H9 (cell line): Measurements from ENCODE around the gene OS9. TPM values are rescaled to one million over a fixed set of nuclear protein-coding genes. Genes with fewer than 3 reads are reported as not detected.

ENCODE experiments used
- DNase-seq: peaks from one replicate; pipeline ENCODE4 v3.0.0-alpha.2; 2017
- H2AFZ ChIP-seq: one replicate; pipeline ENCODE4 v1.6.1; 2013; ENCODE audit warnings: mild to moderate bottlenecking, low read length, control low read depth, moderate library complexity
- H2AK5ac ChIP-seq: 2 replicates; pipeline ENCODE4 v1.6.1; 2013; ENCODE audit warnings: low read length, control low read depth, mixed read lengths; ENCODE audit not compliant: insufficient read length
- H2BK120ac ChIP-seq: one replicate; pipeline ENCODE4 v1.6.1; 2013; ENCODE audit warnings: low read depth, mild to moderate bottlenecking, low read length, control low read depth, inconsistent platforms; ENCODE audit not compliant: poor library complexity, severe bottlenecking
- H2BK12ac ChIP-seq: 2 replicates; pipeline ENCODE4 v1.6.1; 2013; ENCODE audit warnings: low read length, control low read depth, mixed read lengths, low read depth; ENCODE audit not compliant: insufficient read length
- H2BK15ac ChIP-seq: 2 replicates; pipeline ENCODE4 v1.6.1; 2013; ENCODE audit warnings: low read depth, low read length, control low read depth
- H2BK20ac ChIP-seq: one replicate; pipeline ENCODE4 v1.6.1; 2013; ENCODE audit warnings: low read depth, mild to moderate bottlenecking, low read length, control low read depth, inconsistent platforms; ENCODE audit not compliant: poor library complexity, severe bottlenecking
- H2BK5ac ChIP-seq: 2 replicates; pipeline ENCODE4 v1.6.1; 2013; ENCODE audit warnings: low read length, control low read depth, mixed read lengths; ENCODE audit not compliant: insufficient read length
- H3K14ac ChIP-seq: 2 replicates; pipeline ENCODE4 v1.6.1; 2013; ENCODE audit warnings: low read length, control low read depth; ENCODE audit not compliant: insufficient read depth
- H3K18ac ChIP-seq: 2 replicates; pipeline ENCODE4 v1.6.1; 2013; ENCODE audit warnings: low read depth, mild to moderate bottlenecking, mixed read lengths, low read length, control low read depth; ENCODE audit not compliant: insufficient read length
- H3K23ac ChIP-seq: 2 replicates; pipeline ENCODE4 v1.6.1; 2013; ENCODE audit warnings: low read length, control low read depth, mixed read lengths, low read depth; ENCODE audit not compliant: insufficient read length
- H3K23me2 ChIP-seq: 2 replicates; pipeline ENCODE4 v1.6.1; 2013; ENCODE audit warnings: low read depth, mild to moderate bottlenecking, mixed read lengths, low read length, control low read depth; ENCODE audit not compliant: insufficient read length, poor library complexity, severe bottlenecking
- H3K27ac ChIP-seq: 2 replicates; pipeline ENCODE4 v1.5.1; 2013; ENCODE audit warnings: low read length, control low read depth, mixed read lengths, low read depth; ENCODE audit not compliant: insufficient read length
- H3K27me3 ChIP-seq: 2 replicates; pipeline ENCODE4 v1.6.1; 2013; ENCODE audit warnings: low read length, control low read depth, inconsistent platforms; ENCODE audit not compliant: insufficient read depth
- H3K4ac ChIP-seq: 2 replicates; pipeline ENCODE4 v1.6.1; 2013; ENCODE audit warnings: low read depth, mild to moderate bottlenecking, control low read depth, inconsistent platforms, low read length, moderate library complexity
- H3K4me1 ChIP-seq: 2 replicates; pipeline ENCODE4 v1.6.1; 2013; ENCODE audit warnings: low read length, control low read depth, inconsistent platforms; ENCODE audit not compliant: insufficient read depth
- H3K4me2 ChIP-seq: 2 replicates; pipeline ENCODE4 v1.6.1; 2013; ENCODE audit warnings: low read length, control low read depth, mixed read lengths; ENCODE audit not compliant: insufficient read length, insufficient read depth
- H3K56ac ChIP-seq: 2 replicates; pipeline ENCODE4 v1.6.1; 2013; ENCODE audit warnings: low read depth, mild to moderate bottlenecking, mixed read lengths, low read length, control low read depth; ENCODE audit not compliant: insufficient read length
- H3K79me1 ChIP-seq: 2 replicates; pipeline ENCODE4 v1.6.1; 2013; ENCODE audit warnings: low read depth, mild to moderate bottlenecking, moderate library complexity, low read length, control low read depth, inconsistent platforms; ENCODE audit not compliant: insufficient read depth, poor library complexity, severe bottlenecking
- H3K79me2 ChIP-seq: 2 replicates; pipeline ENCODE4 v1.6.1; 2013; ENCODE audit warnings: low read length, control low read depth, inconsistent platforms; ENCODE audit not compliant: insufficient read depth
- H3K9ac ChIP-seq: 2 replicates; pipeline ENCODE4 v1.6.1; 2013; ENCODE audit warnings: low read length, control low read depth, mixed read lengths; ENCODE audit not compliant: insufficient read length; ENCODE audit errors: extremely low read depth
- H3K9me3 ChIP-seq: one replicate; pipeline ENCODE4 v1.6.1; 2013; ENCODE audit warnings: low read depth, low read length, inconsistent platforms; ENCODE audit not compliant: control insufficient read depth
- H3T11ph ChIP-seq: one replicate; pipeline ENCODE4 v1.6.1; 2013; ENCODE audit warnings: mild to moderate bottlenecking, low read length, control low read depth, inconsistent platforms
- H4K20me1 ChIP-seq: one replicate; pipeline ENCODE4 v1.6.1; 2013; ENCODE audit not compliant: control insufficient read depth, insufficient read length, insufficient read depth
- H4K5ac ChIP-seq: 2 replicates; pipeline ENCODE4 v1.6.1; 2013; ENCODE audit warnings: low read depth, mild to moderate bottlenecking, mixed read lengths, low read length, control low read depth; ENCODE audit not compliant: insufficient read length
- H4K8ac ChIP-seq: replicated peaks from 2 replicates; pipeline ENCODE4 v1.6.1; 2013; ENCODE audit warnings: low read length, control low read depth, mixed read lengths, low read depth; ENCODE audit not compliant: insufficient read length
- H4K91ac ChIP-seq: 2 replicates; pipeline ENCODE4 v1.6.1; 2013; ENCODE audit warnings: low read depth, mild to moderate bottlenecking, moderate library complexity, mixed read lengths, low read length, control low read depth; ENCODE audit not compliant: insufficient read length
- H3K27ac Mint-ChIP-seq, 3 experiments: 2 replicates in 2 of 3; 3 replicates in 1 of 3; pipeline ENCODE4 v1.8.0; 2020 to 2021; ENCODE audit warnings: mixed read lengths in 3 of 3, mild to moderate bottlenecking in 1 of 3, moderate library complexity in 1 of 3
- H3K27me3 Mint-ChIP-seq: 2 replicates; pipeline ENCODE4 v1.8.0; 2021; ENCODE audit warnings: low read depth, mild to moderate bottlenecking, moderate library complexity, mixed read lengths
- H3K36me3 Mint-ChIP-seq, 3 experiments: 2 replicates in 2 of 3; 3 replicates in 1 of 3; pipeline ENCODE4 v1.8.0; 2020 to 2021; ENCODE audit warnings: low read depth in 3 of 3, mixed read lengths in 3 of 3; ENCODE audit not compliant: insufficient read depth in 1 of 3
- H3K4me1 Mint-ChIP-seq, 2 experiments: 2 replicates each; pipeline ENCODE4 v1.8.0; 2020; ENCODE audit warnings: mixed read lengths in 2 of 2
- H3K4me3 Mint-ChIP-seq, 2 experiments: 2 replicates in 1 of 2; 3 replicates in 1 of 2; pipeline ENCODE4 v1.8.0; 2020 to 2021; ENCODE audit warnings: mild to moderate bottlenecking in 2 of 2, mixed read lengths in 2 of 2, moderate library complexity in 1 of 2
- H3K9me3 Mint-ChIP-seq, 2 experiments: 2 replicates in 1 of 2; 3 replicates in 1 of 2; pipeline ENCODE4 v1.8.0; 2020; ENCODE audit warnings: mild to moderate bottlenecking in 2 of 2, mixed read lengths in 2 of 2, moderate library complexity in 1 of 2
- WGBS: extraction: QIAGEN DNeasy Blood & Tissue Kit; methylation state at CpG from one replicate; pipeline ENCODE4 v1.1.7; 2013; ENCODE audit warnings: missing lambda C conversion rate, low lambda C conversion rate, mixed read lengths; ENCODE audit not compliant: insufficient read length; ENCODE audit errors: extremely low coverage; 5-methylcytosine and 5-hydroxymethylcytosine counted together
- total RNA-seq: library from RNA; stranded (reverse); gene quantifications from 2 replicates; pipeline ENCODE4 v1.2.1, GENCODE V29; 2021
- TF ChIP-seq, protein P1 (sequence below): fragments of 200-600 bp; sonication (generic); conservative IDR thresholded peaks from 3 replicates; pipeline ENCODE4 v1.8.0; 2021; ENCODE audit warnings: antibody characterized with exemption, mild to moderate bottlenecking

The OS9 gene
- total RNA-seq, 1 experiment from 2014 or later = 112 TPM

DNA sequence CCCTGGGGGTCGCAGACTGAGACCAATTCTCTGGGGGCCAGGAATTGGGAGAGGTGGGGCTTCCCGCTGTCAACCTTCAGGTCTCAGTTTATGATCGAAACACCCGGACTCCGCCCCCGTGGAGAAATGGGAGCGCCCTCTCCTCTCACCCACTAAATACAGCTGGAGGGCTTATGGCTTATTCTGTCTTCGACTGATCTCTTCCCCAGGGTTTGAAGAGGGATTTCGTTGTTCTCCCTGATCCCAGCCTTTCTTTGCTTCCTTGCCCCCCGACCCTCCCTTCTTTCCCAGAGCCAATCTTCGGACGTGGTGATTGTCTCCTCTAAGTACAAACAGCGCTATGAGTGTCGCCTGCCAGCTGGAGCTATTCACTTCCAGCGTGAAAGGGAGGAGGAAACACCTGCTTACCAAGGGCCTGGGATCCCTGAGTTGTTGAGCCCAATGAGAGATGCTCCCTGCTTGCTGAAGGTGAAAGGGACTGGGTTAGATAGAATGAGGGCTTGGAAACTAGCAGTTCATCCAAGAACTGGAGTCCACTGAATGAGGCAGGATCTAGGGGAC, 607 bp downstream of the OS9 start:
- no peak overlapping the region for H2AK5ac ChIP-seq
- no peak overlapping the region for H3K14ac ChIP-seq
- peak overlapping the region; percentile 77 for H3K4me2 ChIP-seq
- H2BK5ac ChIP-seq = no peak overlapping the region
- peaks cover 4% of the 10 kb centered on the region for H3K23me2 ChIP-seq
- Mint-ChIP-seq H3K4me3 (no peak overlapping the region), H3K9me3 (peaks cover 0 to 4% of the 10 kb centered on the region in 2 experiments; a peak in 3 of 5 replicates), H3K36me3 (peaks cover 2 to 20% (median 16%) of the 10 kb centered on the region in 3 experiments; a peak in 6 of 7 replicates), H3K27me3 (peaks cover 10% of the 10 kb centered on the region), H3K4me1 (no peaks in the 10 kb centered on the region), H3K27ac (no peak overlapping the region)
- H2BK120ac ChIP-seq = no peak overlapping the region
- H4K5ac ChIP-seq = no peak overlapping the region
- peak overlapping the region; percentile 87 for H3K9ac ChIP-seq
- H3K4ac ChIP-seq = no peak overlapping the region
- H3K27me3 ChIP-seq = no peaks in the 10 kb centered on the region
- H3K9me3 ChIP-seq = no peaks in the 10 kb centered on the region
- TF ChIP-seq, protein P1, sequence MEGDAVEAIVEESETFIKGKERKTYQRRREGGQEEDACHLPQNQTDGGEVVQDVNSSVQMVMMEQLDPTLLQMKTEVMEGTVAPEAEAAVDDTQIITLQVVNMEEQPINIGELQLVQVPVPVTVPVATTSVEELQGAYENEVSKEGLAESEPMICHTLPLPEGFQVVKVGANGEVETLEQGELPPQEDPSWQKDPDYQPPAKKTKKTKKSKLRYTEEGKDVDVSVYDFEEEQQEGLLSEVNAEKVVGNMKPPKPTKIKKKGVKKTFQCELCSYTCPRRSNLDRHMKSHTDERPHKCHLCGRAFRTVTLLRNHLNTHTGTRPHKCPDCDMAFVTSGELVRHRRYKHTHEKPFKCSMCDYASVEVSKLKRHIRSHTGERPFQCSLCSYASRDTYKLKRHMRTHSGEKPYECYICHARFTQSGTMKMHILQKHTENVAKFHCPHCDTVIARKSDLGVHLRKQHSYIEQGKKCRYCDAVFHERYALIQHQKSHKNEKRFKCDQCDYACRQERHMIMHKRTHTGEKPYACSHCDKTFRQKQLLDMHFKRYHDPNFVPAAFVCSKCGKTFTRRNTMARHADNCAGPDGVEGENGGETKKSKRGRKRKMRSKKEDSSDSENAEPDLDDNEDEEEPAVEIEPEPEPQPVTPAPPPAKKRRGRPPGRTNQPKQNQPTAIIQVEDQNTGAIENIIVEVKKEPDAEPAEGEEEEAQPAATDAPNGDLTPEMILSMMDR = no peak
- no CpG with 5 or more reads among the region's 15 CpGs for WGBS
- H4K20me1 ChIP-seq = no peaks in the 10 kb centered on the region
- no peak overlapping the region for H2BK15ac ChIP-seq
- no peak overlapping the region for H2AFZ ChIP-seq
- no peaks in the 10 kb centered on the region for H3K79me1 ChIP-seq
- no peaks in the 10 kb centered on the region for H3K4me1 ChIP-seq
- no peak overlapping the region for H3K18ac ChIP-seq
- no peak overlapping the region for H2BK20ac ChIP-seq
- no peak for DNase-seq
- no peak overlapping the region for H2BK12ac ChIP-seq
- H3K23ac ChIP-seq = no peak overlapping the region
- H3K79me2 ChIP-seq = no peaks in the 10 kb centered on the region
- H3K27ac ChIP-seq = no peak overlapping the region
- H3T11ph ChIP-seq = no peak overlapping the region
- H3K56ac ChIP-seq = no peak overlapping the region
- no peak overlapping the region for H4K8ac ChIP-seq
- H4K91ac ChIP-seq = no peak overlapping the region
